PFSK-1 (cell line): ENCODE data around the gene RNF20.

Source experiments
- FOXP2 ChIP-seq: optimal IDR thresholded peaks from 2 replicates; pipeline ENCODE3; 2011; ENCODE audit warnings: borderline replicate concordance, control low read depth, inconsistent platforms; ENCODE audit not compliant: insufficient read depth; ENCODE audit errors: extremely low read length, extremely low read depth
- POLR2AphosphoS5 ChIP-seq: IDR thresholded peaks from 2 replicates; pipeline ENCODE4 v1.6.1; 2012; ENCODE audit warnings: low read depth, mild to moderate bottlenecking, control low read depth, low read length, moderate library complexity
- REST ChIP-seq, 2 experiments: IDR thresholded peaks; 2 replicates each; pipeline versions ENCODE4 v1.6.1 to v1.8.0; 2011 to 2012; ENCODE audit warnings: low read depth in 2 of 2, low read length in 2 of 2, control low read depth in 1 of 2, inconsistent platforms in 1 of 2, mild to moderate bottlenecking in 1 of 2, moderate library complexity in 1 of 2; ENCODE audit not compliant: insufficient read depth in 1 of 2
- SIN3A ChIP-seq: IDR thresholded peaks from 2 replicates; pipeline ENCODE4 v1.6.1; 2012; ENCODE audit warnings: mild to moderate bottlenecking, low read length, moderate library complexity, borderline replicate concordance; ENCODE audit not compliant: insufficient read depth
- TAF1 ChIP-seq: IDR thresholded peaks from 2 replicates; pipeline ENCODE4 v1.6.1; 2012; ENCODE audit warnings: low read length, control low read depth, borderline replicate concordance; ENCODE audit not compliant: insufficient read depth

- no peak for TF ChIP-seq REST (IDR thresholded peaks at IDR 0.05; ENCODE audit: insufficient read depth in 1 of 2, low read depth in 2 of 2, low read length in 2 of 2)
- TF ChIP-seq POLR2AphosphoS5: no peak
- no peak for TF ChIP-seq SIN3A
- TF ChIP-seq TAF1: no peak
- TF ChIP-seq FOXP2: no peak
Observed at GRCh38 chr9:101579711-101580545, 46.3 kb downstream of the RNF20 start.
